ENCODE results near the gene MYL7.

GRCh38 chr7:44133295-44133694 lies 7.8 kb downstream of the MYL7 start:
- TF ChIP-seq POLR2A (IDR thresholded peaks at IDR 0.05) (no peak), EP300 (IDR thresholded peaks at IDR 0.05) (no peak)
